K562 (cell line): Measurements from ENCODE around the gene OR2W1. TPM values are rescaled to one million over a fixed set of nuclear protein-coding genes. Genes with fewer than 3 reads are reported as not detected.

Source experiments
- ARNT ChIP-seq, 2 experiments: fragments of 450-650 bp; IDR thresholded peaks; 2 replicates each; pipeline ENCODE4 v1.6.1; 2016; ENCODE audit warnings: mild to moderate bottlenecking in 1 of 2
- CBX3 ChIP-seq, 2 experiments: IDR thresholded peaks; 1 replicate in 1 of 2; 2 replicates in 1 of 2; pipeline ENCODE4 v1.6.1; 2012; ENCODE audit warnings: inconsistent platforms in 2 of 2, low read length in 2 of 2, borderline replicate concordance in 1 of 2, control low read depth in 1 of 2
- CTBP1 ChIP-seq: fragments of 450-650 bp; IDR thresholded peaks from 2 replicates; pipeline ENCODE4 v1.6.1; 2016; ENCODE audit warnings: borderline replicate concordance
- ETV6 ChIP-seq, 3 experiments: fragments of 150-350 bp in 1 of 3; sonication (generic) in 1 of 3; formaldehyde crosslinking in 1 of 3; IDR thresholded peaks; 2 replicates each; pipeline versions ENCODE4 v1.6.1 to v1.8.0; 2014 to 2022; ENCODE audit warnings: borderline replicate concordance in 2 of 3, low read depth in 2 of 3, antibody characterized with exemption in 1 of 3, low read length in 1 of 3, mild to moderate bottlenecking in 1 of 3, missing genetic modification reagents in 1 of 3
- FOXP1 ChIP-seq: sonication (generic); formaldehyde crosslinking; IDR thresholded peaks from 2 replicates; pipeline ENCODE4 v1.8.0; 2022; ENCODE audit warnings: mild to moderate bottlenecking, missing genetic modification reagents
- GTF2F1 ChIP-seq: IDR thresholded peaks from 2 replicates; pipeline ENCODE4 v1.6.1; 2011; ENCODE audit warnings: low read depth, low read length, improper control_type of control experiment
- HDAC6 ChIP-seq: IDR thresholded peaks from 2 replicates; pipeline ENCODE4 v1.6.1; 2012; ENCODE audit warnings: low read depth, mild to moderate bottlenecking, control low read depth, inconsistent platforms, low read length, moderate library complexity
- KDM2B ChIP-seq: fragments of 250-450 bp; sonication (Bioruptor Pico); IDR thresholded peaks from 2 replicates; pipeline ENCODE4 v1.8.0; 2021; ENCODE audit warnings: mild to moderate bottlenecking, moderate library complexity
- PTTG1 ChIP-seq: fragments of 450-650 bp; IDR thresholded peaks from 2 replicates; pipeline ENCODE4 v1.6.1; 2016; ENCODE audit warnings: low read depth, mild to moderate bottlenecking, missing genetic modification characterization, missing compliant biosample characterization
- SAFB ChIP-seq: fragments of 200-400 bp; formaldehyde crosslinking; IDR thresholded peaks from 2 replicates; pipeline ENCODE4 v1.6.1; 2017; ENCODE audit warnings: low read depth, low read length, borderline replicate concordance
- SAFB2 ChIP-seq: fragments of 200-400 bp; formaldehyde crosslinking; IDR thresholded peaks from 2 replicates; pipeline ENCODE4 v1.6.1; 2018; ENCODE audit warnings: borderline replicate concordance, low read length, low read depth, moderate library complexity; ENCODE audit not compliant: severe bottlenecking
- SETDB1 ChIP-seq: IDR thresholded peaks from one replicate; pipeline ENCODE4 v1.6.1; 2012; ENCODE audit warnings: low read length, control low read depth, inconsistent platforms
- SMARCB1 ChIP-seq: IDR thresholded peaks from 2 replicates; pipeline ENCODE4 v1.6.1; 2011; ENCODE audit warnings: improper control_type of control experiment, low read depth; ENCODE audit not compliant: insufficient read length
- STAT5B ChIP-seq: fragments of 250-450 bp; sonication (Bioruptor Pico); IDR thresholded peaks from 2 replicates; pipeline ENCODE4 v1.8.0; 2021; ENCODE audit warnings: mild to moderate bottlenecking, inconsistent platforms
- ZFX ChIP-seq: sonication (generic); formaldehyde crosslinking; IDR thresholded peaks from 2 replicates; pipeline ENCODE4 v1.8.0; 2022; ENCODE audit warnings: mild to moderate bottlenecking, missing genetic modification reagents, moderate library complexity
- ZNF146 ChIP-seq: IDR thresholded peaks from one replicate; pipeline ENCODE4 v1.6.1; 2018; ENCODE audit warnings: missing compliant biosample characterization; ENCODE audit not compliant: unreplicated experiment
- ZNF324 ChIP-seq: fragments of 250-450 bp; sonication (Bioruptor Pico); IDR thresholded peaks from 2 replicates; pipeline ENCODE4 v1.4.0; 2020; ENCODE audit warnings: mild to moderate bottlenecking
- ZNF785 ChIP-seq: fragments of 250-450 bp; sonication (Bioruptor Pico); IDR thresholded peaks from 2 replicates; pipeline ENCODE4 v1.4.0; 2020; ENCODE audit warnings: mild to moderate bottlenecking
- polyA plus RNA-seq, 8 experiments: library from polyadenylated mRNA; depleted of rRNA in 4 of 8; stranded (reverse) in 5 of 8; unstranded in 3 of 8; fragments of >200 nt; fragmentation: Nextera tagmentation in 2 of 8; fragmentation: Illumina TruSeq in 1 of 8; extraction: Ambion mirVana in 2 of 8; extraction: Trizol in 1 of 8; gene quantifications; 2 replicates each; pipeline versions ENCODE4 v1.2.1 to v1.2.3, GENCODE V29; 2011 to 2014; ENCODE audit warnings: inconsistent platforms in 1 of 8, missing spikeins in 1 of 8
- total RNA-seq, 7 experiments: library from RNA; depleted of rRNA in 6 of 7; stranded (reverse); fragments of >200 nt in 6 of 7; fragmentation: Illumina TruSeq in 2 of 7; extraction: Trizol in 2 of 7; gene quantifications; 2 replicates each; pipeline versions ENCODE4 v1.2.1 to v1.2.3, GENCODE V29; 2011 to 2021; ENCODE audit warnings: low replicate concordance in 1 of 7
- TF ChIP-seq, protein P1 (sequence below): sonication (generic); formaldehyde crosslinking; IDR thresholded peaks from 2 replicates; pipeline ENCODE4 v1.8.0; 2022; ENCODE audit warnings: mild to moderate bottlenecking, missing genetic modification reagents
- TF ChIP-seq, protein P2 (sequence below): sonication (generic); formaldehyde crosslinking; IDR thresholded peaks from 2 replicates; pipeline ENCODE4 v1.9.0; 2022; ENCODE audit warnings: mild to moderate bottlenecking, missing genetic modification reagents
- TF ChIP-seq, protein P3 (sequence below): sonication (generic); formaldehyde crosslinking; IDR thresholded peaks from 2 replicates; pipeline ENCODE4 v1.8.0; 2022; ENCODE audit warnings: mild to moderate bottlenecking, low read depth, missing genetic modification reagents

OR2W1 gene
- total and polyA plus RNA-seq, 9 of the 15 experiments (the other 6 are each of a cell fraction or from before 2014, with no cell fraction given): not detected

DNA sequence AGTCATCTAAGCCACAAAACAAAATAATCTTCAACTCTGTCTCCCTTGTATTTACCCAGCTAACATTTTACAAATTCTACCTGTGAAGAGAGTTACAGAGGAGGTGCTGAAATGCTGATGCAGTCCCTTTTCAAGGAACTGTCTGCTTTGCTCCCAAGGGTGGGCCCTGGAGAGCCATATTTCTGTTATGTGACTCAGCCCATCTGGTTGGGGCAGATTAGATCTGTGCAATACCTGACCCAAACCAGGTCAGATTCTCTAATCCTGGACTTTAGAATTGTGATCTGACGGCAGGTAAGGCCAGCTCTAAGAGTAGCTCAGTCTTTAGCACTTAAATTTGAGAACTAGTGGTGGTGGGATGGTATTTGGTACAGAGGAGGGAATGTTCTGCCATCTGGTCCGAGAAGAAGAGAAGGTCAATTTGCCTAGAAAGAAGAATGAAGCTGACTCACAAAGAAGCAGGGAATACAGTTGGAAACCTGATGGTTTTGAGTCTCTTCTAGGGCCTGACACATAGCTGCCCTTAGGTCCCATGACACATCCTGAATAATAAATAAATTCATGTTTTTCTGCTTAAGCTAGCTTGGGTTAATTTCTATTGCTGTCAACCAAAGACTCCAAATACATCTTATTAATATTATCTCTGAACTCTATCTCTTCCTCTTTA, 48.0 kb downstream of the OR2W1 start (continued):
- TF ChIP-seq, protein P1, sequence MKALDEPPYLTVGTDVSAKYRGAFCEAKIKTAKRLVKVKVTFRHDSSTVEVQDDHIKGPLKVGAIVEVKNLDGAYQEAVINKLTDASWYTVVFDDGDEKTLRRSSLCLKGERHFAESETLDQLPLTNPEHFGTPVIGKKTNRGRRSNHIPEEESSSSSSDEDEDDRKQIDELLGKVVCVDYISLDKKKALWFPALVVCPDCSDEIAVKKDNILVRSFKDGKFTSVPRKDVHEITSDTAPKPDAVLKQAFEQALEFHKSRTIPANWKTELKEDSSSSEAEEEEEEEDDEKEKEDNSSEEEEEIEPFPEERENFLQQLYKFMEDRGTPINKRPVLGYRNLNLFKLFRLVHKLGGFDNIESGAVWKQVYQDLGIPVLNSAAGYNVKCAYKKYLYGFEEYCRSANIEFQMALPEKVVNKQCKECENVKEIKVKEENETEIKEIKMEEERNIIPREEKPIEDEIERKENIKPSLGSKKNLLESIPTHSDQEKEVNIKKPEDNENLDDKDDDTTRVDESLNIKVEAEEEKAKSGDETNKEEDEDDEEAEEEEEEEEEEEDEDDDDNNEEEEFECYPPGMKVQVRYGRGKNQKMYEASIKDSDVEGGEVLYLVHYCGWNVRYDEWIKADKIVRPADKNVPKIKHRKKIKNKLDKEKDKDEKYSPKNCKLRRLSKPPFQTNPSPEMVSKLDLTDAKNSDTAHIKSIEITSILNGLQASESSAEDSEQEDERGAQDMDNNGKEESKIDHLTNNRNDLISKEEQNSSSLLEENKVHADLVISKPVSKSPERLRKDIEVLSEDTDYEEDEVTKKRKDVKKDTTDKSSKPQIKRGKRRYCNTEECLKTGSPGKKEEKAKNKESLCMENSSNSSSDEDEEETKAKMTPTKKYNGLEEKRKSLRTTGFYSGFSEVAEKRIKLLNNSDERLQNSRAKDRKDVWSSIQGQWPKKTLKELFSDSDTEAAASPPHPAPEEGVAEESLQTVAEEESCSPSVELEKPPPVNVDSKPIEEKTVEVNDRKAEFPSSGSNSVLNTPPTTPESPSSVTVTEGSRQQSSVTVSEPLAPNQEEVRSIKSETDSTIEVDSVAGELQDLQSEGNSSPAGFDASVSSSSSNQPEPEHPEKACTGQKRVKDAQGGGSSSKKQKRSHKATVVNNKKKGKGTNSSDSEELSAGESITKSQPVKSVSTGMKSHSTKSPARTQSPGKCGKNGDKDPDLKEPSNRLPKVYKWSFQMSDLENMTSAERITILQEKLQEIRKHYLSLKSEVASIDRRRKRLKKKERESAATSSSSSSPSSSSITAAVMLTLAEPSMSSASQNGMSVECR (CRISPR knock-in tag): no peak
- TF ChIP-seq SAFB2 (no peak), ETV6 (IDR thresholded peaks at IDR 0.05; ENCODE audit: borderline replicate concordance in 1 of 2, low read depth in 2 of 2, low read length in 1 of 2) (no peak), ETV6 (CRISPR knock-in tag; IDR thresholded peaks at IDR 0.05; ENCODE audit: borderline replicate concordance) (no peak), CTBP1 (peak; percentile 74; the same call in 1 of the 2 replicates), GTF2F1 (no peak), ARNT (IDR thresholded peaks at IDR 0.05) (no peak), HDAC6 (no peak), ZFX (CRISPR knock-in tag) (no peak), ZNF785 (CRISPR knock-in tag) (no peak), ZNF146 (no peak), FOXP1 (CRISPR knock-in tag) (no peak), ZNF324 (CRISPR knock-in tag) (no peak), SETDB1 (no peak), CBX3 (IDR thresholded peaks at IDR 0.05; ENCODE audit: borderline replicate concordance in 1 of 2, low read length in 2 of 2) (peak in 1 of 2 experiments; percentile 25; a peak in 1 of 3 replicates), STAT5B (no peak), KDM2B (CRISPR knock-in tag) (no peak), PTTG1 (tag) (no peak), SMARCB1 (no peak), SAFB (no peak)
- TF ChIP-seq, protein P2, sequence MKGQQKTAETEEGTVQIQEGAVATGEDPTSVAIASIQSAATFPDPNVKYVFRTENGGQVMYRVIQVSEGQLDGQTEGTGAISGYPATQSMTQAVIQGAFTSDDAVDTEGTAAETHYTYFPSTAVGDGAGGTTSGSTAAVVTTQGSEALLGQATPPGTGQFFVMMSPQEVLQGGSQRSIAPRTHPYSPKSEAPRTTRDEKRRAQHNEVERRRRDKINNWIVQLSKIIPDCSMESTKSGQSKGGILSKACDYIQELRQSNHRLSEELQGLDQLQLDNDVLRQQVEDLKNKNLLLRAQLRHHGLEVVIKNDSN (CRISPR knock-in tag): no peak
- TF ChIP-seq, protein P3, sequence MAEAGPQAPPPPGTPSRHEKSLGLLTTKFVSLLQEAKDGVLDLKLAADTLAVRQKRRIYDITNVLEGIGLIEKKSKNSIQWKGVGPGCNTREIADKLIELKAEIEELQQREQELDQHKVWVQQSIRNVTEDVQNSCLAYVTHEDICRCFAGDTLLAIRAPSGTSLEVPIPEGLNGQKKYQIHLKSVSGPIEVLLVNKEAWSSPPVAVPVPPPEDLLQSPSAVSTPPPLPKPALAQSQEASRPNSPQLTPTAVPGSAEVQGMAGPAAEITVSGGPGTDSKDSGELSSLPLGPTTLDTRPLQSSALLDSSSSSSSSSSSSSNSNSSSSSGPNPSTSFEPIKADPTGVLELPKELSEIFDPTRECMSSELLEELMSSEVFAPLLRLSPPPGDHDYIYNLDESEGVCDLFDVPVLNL: no peak
